ENCODE results near the gene TMF1.

GRCh38 chr3:69052472-69052898 is 352 bp upstream of the TMF1 start:
- no peak for TF ChIP-seq CBX5 (IDR thresholded peaks at IDR 0.05; ENCODE audit: low read depth, low read length)
- TF ChIP-seq, protein P1, sequence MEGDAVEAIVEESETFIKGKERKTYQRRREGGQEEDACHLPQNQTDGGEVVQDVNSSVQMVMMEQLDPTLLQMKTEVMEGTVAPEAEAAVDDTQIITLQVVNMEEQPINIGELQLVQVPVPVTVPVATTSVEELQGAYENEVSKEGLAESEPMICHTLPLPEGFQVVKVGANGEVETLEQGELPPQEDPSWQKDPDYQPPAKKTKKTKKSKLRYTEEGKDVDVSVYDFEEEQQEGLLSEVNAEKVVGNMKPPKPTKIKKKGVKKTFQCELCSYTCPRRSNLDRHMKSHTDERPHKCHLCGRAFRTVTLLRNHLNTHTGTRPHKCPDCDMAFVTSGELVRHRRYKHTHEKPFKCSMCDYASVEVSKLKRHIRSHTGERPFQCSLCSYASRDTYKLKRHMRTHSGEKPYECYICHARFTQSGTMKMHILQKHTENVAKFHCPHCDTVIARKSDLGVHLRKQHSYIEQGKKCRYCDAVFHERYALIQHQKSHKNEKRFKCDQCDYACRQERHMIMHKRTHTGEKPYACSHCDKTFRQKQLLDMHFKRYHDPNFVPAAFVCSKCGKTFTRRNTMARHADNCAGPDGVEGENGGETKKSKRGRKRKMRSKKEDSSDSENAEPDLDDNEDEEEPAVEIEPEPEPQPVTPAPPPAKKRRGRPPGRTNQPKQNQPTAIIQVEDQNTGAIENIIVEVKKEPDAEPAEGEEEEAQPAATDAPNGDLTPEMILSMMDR (IDR thresholded peaks at IDR 0.05; ENCODE audit: control extremely low read depth in 1 of 3, insufficient read depth in 1 of 3, low read depth in 1 of 3, low read length in 3 of 3), result no peak
- no peak for TF ChIP-seq MAFK (IDR thresholded peaks at IDR 0.05; ENCODE audit: low read depth, low read length)
- TF ChIP-seq POLR2AphosphoS5 (IDR thresholded peaks at IDR 0.05; ENCODE audit: low read depth, low read length), result no peak; the same call in 1 of the 2 replicates
- TF ChIP-seq HDAC6 (IDR thresholded peaks at IDR 0.05; ENCODE audit: low read depth, low read length), result no peak
- TF ChIP-seq RAD21 (IDR thresholded peaks at IDR 0.05 in 1 of 2, conservative IDR thresholded peaks at IDR 0.05 in 1 of 2; ENCODE audit: low read depth in 2 of 2, low read length in 2 of 2), result no peak

Measured in H1 (cell line).